SH-SY5Y (cell line): Measurements from ENCODE around the gene FBXW7.

Experiments
- GATA2 ChIP-seq: IDR thresholded peaks from 2 replicates; pipeline ENCODE4 v1.6.1; 2011; ENCODE audit warnings: mild to moderate bottlenecking, low read depth, low read length
- GATA3 ChIP-seq: IDR thresholded peaks from 2 replicates; pipeline ENCODE4 v1.6.1; 2011; ENCODE audit warnings: low read depth, mild to moderate bottlenecking, low read length, moderate library complexity

DNA sequence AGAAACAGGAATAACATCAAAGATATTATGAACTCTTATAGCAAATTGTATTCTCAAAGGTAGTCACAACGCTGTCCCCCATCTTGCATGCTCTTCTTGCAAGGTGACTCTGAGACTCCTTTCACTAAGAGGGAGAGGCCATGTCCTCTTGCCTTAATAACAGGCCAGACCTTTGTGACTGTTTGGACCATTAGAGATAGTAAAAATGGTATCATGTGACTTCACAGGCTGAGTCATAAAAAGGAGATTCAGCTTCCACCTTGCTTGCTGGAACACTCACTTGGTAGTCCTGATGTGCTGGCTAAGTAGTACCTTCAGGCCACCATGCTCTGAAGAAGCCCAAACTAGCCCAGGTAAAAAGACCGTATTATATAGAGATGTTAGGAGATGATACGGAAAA is 143.8 kb downstream of the FBXW7 start:
- TF ChIP-seq GATA2, result no peak
- TF ChIP-seq GATA3, result no peak
